NCI-H345 (cell line): ENCODE results near the gene MYO15B.
A peak's percentile ranks its signal among the peaks of the same experiment; 100 is the strongest.
"Not testable (repeated sequence)": the region's sequence is repeated elsewhere in the genome, so short reads cannot be mapped to it uniquely, and the experiment has no call there.

Experiments
- DNase-seq: peaks from one replicate; lab custom pipeline; 2025; lab: John Stamatoyannopoulos, UW

Gene MYO15B

DNA sequence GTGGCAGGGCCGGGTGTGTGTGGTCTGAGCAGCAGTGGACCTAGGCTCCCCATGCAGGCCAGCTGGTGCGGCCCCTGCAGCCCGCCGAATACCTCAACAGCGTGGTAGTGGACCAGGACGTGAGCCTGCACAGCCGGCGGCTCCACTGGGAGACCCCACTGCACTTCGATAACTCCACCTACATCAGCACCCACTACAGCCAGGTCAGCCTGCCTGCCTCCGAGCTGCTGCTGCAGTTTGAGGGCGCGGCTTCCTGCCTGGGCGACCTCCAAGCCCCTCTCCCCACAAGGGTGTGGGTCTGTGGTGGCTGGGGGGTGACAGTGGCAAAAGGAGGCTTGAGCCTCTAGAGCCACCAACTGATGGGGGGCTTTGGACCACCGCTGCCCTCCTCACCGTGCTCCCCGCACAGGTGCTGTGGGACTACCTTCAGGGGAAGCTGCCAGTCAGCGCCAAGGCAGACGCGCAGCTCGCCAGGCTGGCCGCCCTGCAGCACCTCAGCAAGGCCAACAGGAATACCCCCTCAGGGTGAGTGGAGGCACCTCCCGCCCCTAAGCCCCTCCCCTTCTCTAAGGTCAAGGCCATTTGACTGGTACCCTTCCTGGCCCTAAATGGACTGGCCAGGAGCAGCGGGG lies 37.2 kb downstream of the MYO15B start:
- no peak for DNase-seq

DNA sequence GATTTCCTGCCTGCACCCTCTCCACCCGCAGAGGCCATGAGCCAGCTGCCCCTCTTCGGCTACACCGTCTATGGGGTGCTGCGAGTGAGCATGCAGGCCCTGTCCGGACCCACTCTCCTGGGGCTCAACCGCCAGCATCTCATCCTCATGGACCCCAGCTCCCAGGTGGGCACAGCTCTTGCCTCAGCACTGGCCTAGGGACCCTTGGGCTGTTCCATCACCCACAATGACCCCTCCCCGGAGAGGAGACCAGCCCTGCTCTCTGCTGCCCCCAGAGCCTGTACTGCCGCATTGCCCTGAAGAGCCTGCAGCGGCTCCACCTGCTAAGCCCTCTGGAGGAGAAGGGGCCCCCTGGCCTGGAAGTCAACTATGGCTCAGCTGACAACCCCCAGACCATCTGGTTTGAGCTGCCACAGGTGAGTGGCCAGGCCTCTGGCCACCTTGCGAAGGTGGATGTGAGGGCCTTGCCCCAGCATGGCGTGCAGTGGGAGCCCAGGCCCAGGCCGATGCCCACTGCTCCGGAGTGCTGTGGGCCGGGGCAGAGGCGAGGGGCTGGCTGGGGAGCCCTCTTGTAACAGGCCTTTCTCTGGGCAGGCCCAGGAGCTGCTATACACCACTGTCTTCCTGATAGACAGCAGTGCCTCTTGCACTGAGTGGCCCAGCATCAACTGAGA lies 38.4 kb downstream of the MYO15B start:
- DNase-seq: peak; percentile 19

DNA sequence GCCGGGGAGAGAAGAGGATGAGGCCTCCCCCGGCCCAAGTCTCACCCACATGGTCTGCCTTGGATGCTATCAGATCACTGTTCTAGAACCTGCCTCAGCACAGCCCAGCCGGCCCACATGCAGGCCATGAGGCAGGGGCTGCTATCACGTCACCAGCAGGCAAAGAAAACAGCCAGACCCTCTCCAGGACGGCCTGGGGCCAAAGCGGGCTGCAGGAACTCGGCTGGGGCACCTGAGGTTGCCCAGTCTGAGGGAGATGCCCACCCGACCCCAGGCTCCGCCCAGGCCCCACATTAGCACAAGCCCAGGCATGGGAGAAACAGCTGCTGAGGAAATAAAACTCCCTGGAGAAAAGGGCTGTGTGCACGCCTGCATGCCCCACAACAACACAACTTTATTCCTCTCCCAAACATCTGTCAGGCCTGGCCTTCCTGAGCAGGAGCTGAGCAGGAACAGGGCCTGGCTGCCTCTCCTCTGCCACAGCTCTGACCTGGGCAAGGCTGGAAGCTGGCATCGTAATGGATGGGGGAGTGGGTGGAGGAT lies 39.0 kb downstream of the MYO15B start:
- DNase-seq: no peak

DNA sequence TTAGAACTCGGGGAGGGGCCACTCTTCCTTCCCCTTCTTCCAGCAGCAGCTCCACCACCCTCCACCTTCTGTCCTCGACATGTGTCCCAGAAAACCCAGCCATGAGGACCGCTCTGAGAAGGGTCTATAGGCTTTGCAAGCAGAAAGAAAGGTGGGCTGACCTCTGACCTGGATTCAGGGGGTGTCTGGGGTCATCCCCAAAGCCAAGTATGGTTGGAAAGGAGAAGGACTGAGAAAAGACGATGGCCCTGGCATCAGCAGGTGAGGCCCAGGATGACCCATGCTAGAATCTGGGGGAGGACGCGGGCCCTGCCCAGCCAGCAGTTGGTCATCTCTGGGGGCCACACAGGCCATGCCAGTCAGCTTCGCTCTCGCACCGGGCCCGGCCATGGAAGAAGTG lies 39.5 kb downstream of the MYO15B start:
- no peak for DNase-seq

DNA sequence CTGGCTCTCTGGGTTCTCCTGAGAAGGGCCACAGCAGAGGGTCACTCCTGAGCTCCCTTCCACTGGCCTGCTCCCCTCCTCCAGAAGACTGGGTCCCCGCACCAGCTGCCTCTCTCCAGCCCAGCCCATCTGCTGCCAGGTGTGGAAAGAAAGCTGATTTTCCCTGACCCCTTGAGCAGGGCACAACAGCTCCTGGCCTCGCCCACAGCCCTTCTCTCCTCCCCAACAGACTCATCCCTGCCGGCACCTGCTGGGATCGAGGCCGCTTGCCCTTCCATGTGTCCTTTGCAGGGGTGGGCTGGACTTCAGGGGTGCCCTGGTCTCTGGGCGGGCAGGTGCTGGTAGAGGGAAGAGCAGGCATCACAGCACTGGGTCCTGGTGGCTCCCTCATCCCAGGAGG lies 40.8 kb downstream of the MYO15B start:
- no peak for DNase-seq

DNA sequence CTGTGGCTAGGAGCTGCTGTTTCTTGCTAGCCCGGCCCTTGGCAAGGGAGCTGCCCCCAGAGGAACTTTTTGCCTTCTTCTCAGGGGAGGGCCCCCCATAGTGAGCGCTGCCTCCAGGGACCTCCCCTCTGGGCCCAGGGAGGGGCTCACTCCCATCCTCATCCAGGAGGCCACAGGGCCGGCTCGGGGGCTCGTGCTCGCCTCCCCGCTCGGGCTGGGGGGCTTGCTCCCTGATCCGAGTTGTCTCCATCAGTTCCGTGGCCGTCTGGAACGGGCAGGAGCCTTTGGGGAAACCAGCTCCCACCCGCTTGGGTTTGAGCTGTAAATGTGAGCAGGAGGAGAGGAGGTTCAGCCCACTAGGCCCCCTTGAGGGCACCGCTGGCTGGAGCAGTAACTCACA lies 41.6 kb downstream of the MYO15B start:
- no peak for DNase-seq

DNA sequence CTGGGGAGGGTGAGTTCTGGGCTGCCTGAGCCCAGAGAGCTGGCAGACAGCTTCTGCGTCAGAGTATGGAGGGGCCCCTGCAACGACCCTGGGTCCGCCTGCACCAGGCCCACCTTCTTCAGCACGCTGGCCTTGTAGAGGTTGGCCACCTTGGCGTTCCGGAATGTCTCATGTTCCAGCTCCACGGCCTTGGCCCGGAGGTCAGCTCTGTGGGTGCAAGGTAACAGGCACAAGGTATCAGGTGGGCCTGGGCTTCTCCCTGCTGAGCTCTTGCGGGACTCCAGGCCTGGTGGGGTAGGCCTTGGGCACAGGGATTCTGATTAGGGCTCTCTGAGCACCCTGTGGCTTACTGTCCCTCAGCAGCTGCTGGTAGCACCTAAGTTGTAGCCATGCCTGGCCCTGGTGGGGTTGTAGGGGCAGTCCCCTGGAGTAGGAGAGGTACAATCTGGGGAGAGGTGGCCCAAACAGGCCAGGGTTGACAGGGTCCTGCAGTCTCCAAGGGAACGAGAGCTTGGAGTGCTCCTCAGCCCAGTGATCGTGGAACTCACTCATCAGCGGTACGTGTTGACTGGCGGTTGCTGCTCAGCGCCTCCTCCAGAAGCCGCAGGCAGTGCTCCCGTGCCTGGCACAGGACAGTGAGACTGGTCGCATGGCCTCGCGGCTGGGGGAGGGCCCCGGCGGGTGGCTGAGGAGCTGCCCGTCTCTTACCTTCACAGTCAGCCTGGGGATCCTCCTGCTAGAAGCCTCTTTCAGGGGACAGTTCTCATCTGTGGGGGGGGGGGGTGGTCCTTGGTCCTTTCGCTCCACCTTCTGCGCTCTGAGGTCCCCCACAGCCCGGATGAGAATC lies 42.7 kb downstream of the MYO15B start:
- no peak for DNase-seq

DNA sequence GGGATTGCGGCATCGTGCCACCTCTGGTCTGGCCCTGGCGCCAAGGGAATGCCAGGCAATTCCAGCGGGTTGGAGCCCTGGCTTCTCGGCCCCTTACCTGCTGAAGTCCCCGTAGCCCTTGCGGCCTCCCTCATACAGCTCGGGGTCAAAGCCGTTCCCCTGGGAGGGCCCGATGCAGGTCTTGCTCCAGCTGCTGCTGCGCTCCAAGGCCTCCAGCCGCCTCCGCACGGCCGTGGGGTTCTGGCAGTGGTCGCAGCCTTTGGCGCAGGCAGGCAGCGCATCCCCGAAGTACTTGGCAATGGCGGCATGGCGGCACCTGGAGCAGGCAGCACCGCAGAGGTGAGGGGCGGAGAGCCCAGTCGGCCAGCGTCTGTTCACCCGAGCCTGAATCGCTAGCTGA lies 43.8 kb downstream of the MYO15B start:
- no peak for DNase-seq

DNA sequence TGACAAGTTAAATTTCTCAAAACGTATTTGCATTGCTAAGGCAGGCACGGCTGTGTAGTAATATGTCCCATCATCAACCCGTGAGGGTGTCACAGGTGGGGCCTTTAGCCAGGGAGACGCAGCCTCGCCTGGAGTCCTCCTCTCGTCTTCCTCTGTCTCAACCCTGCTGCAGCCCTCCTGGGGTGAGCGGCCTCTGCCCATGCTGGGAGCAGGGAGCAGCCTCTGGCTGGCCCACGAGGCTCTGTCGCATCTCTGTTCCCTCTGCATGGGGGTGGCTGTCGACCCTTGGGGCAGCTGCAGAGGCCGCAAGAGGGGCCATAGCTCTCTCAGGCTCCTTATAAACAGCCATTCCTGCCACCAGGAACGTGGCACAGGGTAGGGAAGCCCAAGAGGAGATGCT lies 44.8 kb downstream of the MYO15B start:
- DNase-seq: no peak

DNA sequence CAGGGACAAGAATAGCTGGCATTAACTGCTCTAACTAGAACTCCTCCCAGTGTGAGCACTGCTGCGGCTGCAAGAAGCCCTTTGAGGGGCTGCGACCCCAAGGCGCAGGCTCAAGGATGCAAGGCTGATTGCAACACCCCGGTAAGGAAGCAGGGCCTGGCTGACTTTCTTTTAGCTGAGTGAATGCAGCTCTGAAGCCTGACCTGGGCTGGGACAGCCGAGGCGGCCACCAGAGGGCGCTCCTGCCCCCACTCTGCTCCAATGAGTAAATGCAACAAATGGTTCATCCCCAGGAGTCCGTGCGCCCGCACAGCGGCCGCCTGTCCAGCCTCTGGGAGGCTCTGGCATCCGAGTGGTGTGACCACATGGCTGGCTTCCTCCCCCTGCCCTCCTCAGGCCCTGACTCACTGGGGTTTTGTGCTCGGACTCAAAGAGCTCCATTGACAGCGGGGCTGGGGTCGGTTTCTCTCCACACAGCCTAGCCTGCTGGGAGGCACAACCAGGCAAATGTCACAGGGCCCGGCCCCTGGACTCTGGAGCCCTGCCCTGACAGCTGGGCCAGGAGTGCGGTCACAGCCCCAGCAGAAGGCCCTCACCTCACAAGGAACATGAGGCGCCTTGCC lies 45.4 kb downstream of the MYO15B start, which contains the start of gene SMIM5:
Gene SMIM5 (plus strand): TSS at position 572 of the 623 bp plus-strand sequence. CDS start 6,768 bp downstream, outside the sequence.
- DNase-seq: peak; percentile 55

DNA sequence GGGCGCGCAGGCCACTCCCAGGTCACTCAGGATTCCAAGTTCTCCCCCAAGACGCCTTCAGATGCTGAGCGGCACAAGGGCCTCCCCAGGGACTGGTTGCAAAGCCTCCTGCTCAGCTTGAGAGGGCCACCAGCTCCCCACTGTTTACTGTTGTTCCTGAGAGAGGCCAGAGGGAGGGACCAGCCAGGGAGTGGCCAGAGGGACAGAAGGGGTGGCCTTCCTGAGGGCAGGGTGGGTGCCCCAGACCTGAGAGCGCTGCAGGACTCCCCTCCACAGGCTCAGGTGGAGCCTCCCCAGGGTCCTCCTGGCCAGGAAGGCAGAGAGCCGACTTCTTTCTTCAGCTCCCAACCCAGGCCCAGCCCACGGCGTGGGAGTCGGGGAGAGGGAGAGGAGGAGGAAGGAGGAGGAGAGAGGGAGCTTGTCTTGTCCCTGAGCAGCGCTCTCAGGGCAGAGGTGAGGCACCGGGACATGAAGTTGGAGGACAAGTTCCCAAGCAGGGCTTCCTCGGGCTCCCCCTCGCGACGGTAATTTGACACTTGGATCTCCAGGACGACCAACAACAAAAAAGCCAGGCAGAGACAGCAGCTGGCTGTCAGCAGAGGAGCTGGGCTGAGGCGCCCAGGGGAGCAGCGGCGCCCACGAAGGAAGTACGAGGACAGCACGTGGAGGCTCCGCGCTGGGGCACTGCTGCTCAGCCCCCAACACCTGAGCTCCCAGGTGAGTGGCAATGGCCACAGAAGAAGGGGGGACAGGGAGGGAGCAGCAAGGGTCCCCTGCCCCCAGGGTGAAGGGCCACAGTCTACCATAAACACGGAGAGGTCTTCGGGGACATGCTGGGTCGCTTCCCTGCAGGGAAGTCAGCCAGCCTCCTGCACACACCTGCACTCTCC lies 46.1 kb downstream of the MYO15B start:
- peak; percentile 95 for DNase-seq

DNA sequence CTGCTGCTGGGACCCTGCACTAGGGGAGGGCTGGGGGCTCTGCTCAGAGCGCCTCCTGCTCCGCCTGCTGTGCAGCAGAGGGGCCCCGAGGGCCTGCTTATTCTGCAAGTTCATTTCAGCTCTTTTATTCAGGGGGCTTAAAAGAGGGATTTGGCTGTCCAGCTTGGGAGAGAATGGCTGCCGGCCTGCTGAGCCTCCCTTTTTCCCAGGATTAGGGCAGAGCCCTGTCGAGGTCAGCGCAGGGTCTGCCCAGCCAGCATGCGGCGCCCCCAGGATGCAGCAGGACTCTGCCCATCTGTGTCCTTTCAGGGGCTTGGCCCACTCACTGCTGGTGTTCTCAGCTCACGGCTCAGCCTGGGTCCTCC lies 46.8 kb downstream of the MYO15B start:
- no peak for DNase-seq

DNA sequence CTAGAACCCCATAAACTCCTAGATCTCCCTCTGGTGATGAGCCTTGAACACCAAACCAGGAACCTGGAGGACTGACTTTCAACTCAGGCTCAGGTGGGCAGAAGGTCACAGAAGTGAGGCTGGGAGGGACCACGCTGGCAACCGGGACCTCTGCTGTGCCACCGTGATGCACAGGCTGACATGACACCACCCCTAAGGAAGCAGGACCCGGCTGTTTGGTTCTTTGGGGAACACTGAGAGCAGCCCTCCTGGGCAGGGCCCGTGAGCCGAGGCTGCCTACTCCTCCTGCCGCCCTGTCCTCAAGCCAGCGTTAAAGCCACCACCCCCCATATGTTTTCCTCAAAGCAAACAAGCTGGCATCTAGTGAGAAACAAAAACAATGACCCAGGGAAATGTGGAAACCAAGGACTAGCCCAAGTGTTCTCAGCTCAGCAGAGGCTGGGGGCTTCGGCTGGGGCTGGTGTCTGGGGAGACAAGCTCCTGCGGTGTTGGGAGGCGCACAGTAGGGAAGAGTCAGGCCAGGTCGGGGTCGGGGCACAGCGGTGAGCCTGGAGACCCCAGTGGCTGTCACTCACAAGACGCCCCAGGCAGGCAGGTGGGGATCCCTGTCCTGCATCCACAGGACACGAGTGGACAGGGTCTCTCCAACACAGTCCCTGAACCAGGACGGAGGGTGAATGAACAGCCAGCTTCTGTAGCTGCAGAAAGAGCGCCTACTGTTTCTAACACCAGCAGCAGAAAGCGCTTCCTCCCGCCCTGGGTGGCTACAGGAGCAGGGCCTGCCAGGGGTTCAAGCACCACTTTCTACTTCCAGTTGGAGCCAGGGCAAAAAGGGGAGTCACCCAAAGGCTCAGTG lies 47.4 kb downstream of the MYO15B start:
- DNase-seq: no peak

DNA sequence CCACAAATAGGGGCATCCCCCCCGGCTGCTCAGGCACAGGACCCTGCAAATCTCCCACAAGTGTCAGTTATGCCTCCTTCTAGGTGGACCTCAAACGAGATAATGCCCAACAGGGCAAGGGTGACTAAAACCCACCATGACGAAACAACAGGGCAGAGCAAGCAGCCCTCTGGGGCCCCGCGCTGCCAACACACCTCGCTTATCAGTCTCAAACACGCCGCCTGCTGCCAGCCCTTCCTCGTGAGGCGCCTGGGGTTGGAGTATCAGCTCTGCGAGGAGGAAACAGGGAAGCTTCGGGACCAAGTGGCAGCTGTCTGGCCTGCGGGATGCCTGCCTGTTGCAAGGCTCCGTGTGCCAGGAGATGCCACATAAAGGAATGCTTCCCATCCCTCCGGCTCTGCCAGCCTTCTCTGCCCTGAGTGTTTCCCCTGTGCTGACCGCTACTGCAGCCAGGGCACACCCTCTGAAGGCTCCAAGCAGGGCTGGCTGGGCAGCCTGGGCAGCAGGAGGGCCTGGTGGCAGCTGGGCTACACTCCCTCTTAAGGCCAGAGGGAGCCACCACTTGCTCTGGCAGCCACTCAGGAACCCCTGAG lies 48.1 kb downstream of the MYO15B start:
- DNase-seq: no peak

DNA sequence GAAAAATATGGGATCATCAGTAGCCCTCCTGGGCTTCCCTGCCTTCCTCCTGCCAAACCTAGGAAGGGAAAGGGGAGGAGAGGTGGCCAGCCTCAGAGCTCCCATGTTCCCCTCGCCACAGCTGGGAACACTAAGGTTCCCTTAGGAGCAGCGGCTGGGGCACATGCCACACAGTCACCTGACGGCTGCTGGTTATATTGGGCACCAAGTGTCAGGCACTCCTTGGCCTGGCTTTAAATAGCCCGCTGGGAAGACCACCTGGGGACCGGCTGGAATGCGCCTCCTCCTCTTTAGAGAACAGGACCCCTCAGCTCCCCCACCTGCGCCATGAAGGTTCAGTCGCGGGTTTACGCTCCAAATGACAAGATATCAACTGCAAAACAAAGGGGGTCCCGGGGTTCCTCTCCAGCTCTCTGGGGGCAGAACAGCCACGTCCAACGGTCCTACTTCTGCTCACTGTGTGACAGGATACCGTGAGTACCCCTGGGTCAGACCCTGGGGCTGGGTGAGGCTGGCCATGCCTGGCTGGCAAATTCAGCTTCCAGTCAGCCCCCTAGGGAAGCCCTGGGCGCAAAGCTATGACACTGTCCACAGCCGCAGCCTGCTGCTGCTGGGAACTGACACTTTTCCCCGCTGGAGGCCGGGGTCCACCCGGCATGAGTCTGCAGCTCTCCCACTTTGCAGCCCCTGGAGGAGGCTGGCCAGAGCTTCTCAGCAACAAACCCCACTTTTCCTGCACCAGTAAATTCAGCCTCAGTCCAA lies 49.0 kb downstream of the MYO15B start:
- DNase-seq: no peak

DNA sequence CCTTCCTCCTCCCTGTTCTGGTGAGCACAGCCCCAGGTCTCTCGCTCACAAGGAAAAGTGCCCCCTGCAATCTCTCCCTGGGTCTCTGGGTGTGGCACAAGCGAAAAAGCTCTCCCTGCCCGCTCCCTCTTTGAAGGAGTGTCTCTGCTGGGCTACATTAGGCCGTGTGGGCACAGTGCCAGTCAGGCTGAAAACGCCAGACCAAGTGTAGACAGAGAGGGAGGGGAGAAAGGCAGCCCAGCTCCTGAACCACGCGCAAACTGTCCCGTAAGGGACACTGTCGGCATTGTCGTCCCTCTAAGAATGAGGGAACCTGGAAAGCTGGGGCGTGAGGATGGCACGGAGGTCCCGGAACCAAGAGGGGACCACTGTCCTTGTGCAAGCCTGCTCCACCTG lies 49.5 kb downstream of the MYO15B start:
- no peak for DNase-seq

DNA sequence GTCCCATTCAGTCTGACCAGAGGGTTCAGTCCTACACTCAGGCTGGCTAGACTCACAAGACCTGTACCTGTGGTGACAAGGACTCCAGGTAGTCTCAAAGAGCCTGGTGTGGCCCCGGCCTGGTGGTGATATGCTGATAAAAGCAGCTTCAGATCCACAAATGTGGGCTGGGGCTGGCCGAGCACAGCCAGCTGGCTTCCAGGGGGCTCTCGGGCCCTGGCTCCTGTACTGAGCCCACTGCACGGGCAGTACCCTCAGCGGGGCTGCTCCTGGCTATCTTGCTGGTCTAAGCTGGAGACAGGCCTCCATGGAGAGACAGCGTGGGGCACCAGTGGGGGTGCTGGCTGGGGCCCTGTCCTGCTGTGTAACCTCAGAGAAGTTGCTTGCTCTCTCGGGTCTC lies 50.0 kb downstream of the MYO15B start:
- DNase-seq: no peak

DNA sequence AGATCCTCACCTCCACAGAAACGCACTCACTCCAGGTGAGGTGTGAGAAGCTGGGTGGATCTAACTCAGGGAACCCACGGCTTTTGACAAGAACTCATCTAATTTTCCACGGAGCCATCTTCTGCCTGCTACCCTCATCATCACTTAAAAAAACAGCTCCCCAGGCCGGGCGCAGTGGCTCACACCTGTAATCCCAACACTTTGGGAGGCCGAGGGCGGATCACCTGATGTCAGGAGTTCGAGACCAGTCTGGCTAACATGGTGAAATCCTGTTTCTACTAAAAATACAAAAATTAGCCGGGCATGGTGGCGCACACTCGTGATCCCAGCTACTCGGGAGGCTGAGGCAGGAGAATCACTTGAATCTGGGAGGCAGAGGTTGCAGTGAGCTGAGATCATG lies 50.4 kb downstream of the MYO15B start:
- not testable (repeated sequence) for DNase-seq

DNA sequence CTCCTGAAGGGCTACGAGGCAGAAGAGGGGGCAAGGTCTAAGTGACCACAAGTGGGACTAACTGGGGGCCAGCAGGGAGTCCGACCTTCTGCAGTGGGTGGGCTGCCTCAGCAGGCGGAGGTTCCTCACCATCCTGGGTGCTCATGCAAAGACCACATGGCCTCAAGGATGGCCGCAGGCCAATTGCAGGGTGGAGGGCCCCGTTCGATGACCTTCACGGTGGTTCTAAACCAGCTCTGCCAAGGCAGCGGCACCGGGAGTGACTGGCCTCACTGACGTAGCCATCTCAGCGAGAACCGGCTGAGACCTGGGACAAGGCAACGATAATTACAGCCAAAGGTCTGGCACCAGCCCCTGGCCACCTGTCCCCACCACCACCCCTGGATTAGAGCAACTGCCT lies 51.3 kb downstream of the MYO15B start:
- no peak for DNase-seq
